Measurements from ENCODE around the gene RAD51.

GRCh38 chr15:40756938-40757337 lies 62.0 kb downstream of the RAD51 start:
- TF ChIP-seq SUZ12 (IDR thresholded peaks at IDR 0.05; ENCODE audit: extremely low read depth, insufficient read depth, insufficient read length), result no peak
- TF ChIP-seq YY1 (IDR thresholded peaks at IDR 0.05; ENCODE audit: insufficient read depth, insufficient read length), result no peak
- no peak for TF ChIP-seq ZNF274 (IDR thresholded peaks at IDR 0.05; ENCODE audit: low read depth, low read length)
